SK-N-MC (cell line): ENCODE measurements around the gene ADK.

Source experiments
- EZH2 ChIP-seq: fragments of 200-600 bp; sonication (generic); IDR thresholded peaks from one replicate; pipeline ENCODE4 v1.6.1; 2017; ENCODE audit warnings: antibody characterized with exemption
- FOXP2 ChIP-seq: optimal IDR thresholded peaks from 2 replicates; pipeline ENCODE3; 2011; ENCODE audit warnings: mild to moderate bottlenecking, moderate library complexity; ENCODE audit not compliant: insufficient read depth; ENCODE audit errors: extremely low read length, control extremely low read depth
- POLR2AphosphoS5 ChIP-seq: IDR thresholded peaks from 2 replicates; pipeline ENCODE4 v1.6.1; 2012; ENCODE audit warnings: mild to moderate bottlenecking, low read depth, low read length, borderline replicate concordance

DNA sequence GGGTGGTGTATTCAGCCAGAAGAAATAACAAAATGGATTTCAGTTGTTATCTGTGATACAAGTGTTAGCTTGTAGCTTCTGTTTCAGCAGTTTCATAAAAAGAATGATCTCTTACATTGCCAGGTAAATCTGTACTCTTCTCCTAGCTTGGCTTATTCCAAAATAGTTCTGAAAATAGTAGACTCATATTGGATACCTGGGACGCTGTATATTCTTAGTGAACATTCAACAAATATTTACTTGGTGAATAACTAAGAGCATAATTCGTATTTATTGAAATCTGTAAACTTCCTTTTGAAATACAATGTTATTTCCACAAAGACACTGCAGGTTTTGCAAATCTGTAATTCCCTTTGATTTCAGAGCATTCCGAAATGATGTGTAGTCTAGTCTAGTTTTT, 249.2 kb downstream of the ADK start:
- no peak for TF ChIP-seq POLR2AphosphoS5
- TF ChIP-seq EZH2: no peak
- TF ChIP-seq FOXP2: no peak
